ENCODE results near the gene MECR.

MECR gene, protein sequence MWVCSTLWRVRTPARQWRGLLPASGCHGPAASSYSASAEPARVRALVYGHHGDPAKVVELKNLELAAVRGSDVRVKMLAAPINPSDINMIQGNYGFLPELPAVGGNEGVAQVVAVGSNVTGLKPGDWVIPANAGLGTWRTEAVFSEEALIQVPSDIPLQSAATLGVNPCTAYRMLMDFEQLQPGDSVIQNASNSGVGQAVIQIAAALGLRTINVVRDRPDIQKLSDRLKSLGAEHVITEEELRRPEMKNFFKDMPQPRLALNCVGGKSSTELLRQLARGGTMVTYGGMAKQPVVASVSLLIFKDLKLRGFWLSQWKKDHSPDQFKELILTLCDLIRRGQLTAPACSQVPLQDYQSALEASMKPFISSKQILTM
- total RNA-seq = 2.8 to 7.6 (median 4.5) reads per million in 4 donors

- DNase-seq = peak; percentile 85 to 91 (median 89)
Measured at GRCh38 chr1:29230553-29231378, at the start of gene MECR. TSS of gene MECR (minus strand) at chr1:29230934. CDS start at chr1:29230906, 28 bp downstream.

- DNase-seq = no peak
Measured at GRCh38 chr1:29279951-29280391, 49.2 kb upstream of the MECR start.

DNA sequence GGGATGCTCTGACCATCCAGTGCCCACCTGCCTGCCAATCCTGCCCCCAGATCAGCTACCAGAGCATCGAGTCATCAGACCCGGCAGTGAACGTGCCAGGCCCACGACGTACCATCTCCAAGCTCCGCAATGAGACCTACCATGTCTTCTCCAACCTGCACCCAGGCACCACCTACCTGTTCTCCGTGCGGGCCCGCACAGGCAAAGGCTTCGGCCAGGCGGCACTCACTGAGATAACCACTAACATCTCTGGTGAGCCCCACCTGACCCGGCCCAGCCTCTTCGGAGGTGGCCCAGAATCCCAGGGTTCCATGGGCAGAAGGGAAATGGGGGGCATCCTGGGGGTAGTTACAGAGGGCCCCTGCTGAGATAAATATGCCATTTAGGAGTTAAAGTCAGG lies 48.7 kb upstream of the MECR start:
- DNase-seq = no peak

GRCh38 chr1:29278124-29278523 lies 47.4 kb upstream of the MECR start:
- no peak for DNase-seq

GRCh38 chr1:29275435-29275834 lies 44.7 kb upstream of the MECR start:
- DNase-seq = no peak

GRCh38 chr1:29272147-29272907 lies 41.6 kb upstream of the MECR start:
- no peak for DNase-seq

- DNase-seq = no peak
Measured at GRCh38 chr1:29271724-29272123, 41.0 kb upstream of the MECR start.

- no peak for DNase-seq
Measured at GRCh38 chr1:29270929-29271521, 40.3 kb upstream of the MECR start.

DNA sequence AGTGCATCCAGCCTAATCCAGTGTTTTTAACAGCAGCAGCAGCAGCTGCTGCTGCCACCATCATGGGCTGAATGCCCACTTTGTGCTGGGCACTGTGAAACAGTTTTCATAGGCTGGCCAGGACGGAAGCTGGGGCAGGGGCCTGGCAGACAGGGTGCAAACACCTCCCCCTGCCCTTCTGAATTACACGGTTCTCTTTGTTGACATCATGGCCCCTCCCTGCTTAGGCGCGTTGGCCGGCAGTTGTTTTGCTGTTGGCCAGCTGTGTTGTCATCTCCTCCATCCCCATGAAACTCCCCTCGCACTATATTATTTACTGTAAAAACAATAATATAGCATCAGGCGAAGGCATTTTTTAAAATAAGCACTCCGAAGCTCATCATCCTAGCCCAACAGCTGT lies 38.6 kb upstream of the MECR start:
- DNase-seq = no peak

GRCh38 chr1:29267321-29268070 lies 36.8 kb upstream of the MECR start:
- DNase-seq = no peak

DNA sequence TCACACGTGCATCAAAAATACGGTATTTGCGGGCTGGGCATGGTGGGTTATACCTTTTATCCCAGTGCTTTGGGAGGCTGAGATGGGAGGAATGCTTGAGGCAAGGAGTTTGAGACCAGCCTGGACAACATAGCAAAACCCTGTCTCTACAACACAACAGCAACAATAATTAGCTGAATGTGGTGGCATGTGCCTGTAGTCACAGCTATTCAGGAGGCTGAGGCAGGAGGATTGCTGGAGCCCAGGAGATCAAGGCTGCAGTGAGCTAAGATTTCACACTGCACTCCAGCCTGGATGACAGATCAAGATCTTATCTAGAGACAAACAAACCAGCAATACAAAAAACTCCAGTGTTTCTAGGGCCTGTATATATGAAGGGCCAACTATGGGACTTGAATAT lies 36.2 kb upstream of the MECR start:
- no peak for DNase-seq

- no peak for DNase-seq
Measured at GRCh38 chr1:29264773-29265389, 34.1 kb upstream of the MECR start.

DNA sequence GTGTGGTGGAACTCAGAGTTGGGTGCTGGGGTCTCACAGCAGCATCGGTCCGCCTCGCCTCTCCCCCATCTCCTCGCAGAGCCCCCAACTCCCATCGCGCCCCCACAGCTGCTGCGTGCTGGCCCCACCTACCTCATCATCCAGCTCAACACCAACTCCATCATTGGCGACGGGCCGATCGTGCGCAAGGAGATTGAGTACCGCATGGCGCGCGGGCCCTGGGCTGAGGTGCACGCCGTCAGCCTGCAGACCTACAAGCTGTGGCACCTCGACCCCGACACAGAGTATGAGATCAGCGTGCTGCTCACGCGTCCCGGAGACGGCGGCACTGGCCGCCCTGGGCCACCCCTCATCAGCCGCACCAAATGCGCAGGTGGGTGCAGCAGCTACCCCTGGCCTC lies 29.8 kb upstream of the MECR start:
- DNase-seq = no peak

- DNase-seq = no peak
Measured at GRCh38 chr1:29259802-29260441, 29.2 kb upstream of the MECR start.

DNA sequence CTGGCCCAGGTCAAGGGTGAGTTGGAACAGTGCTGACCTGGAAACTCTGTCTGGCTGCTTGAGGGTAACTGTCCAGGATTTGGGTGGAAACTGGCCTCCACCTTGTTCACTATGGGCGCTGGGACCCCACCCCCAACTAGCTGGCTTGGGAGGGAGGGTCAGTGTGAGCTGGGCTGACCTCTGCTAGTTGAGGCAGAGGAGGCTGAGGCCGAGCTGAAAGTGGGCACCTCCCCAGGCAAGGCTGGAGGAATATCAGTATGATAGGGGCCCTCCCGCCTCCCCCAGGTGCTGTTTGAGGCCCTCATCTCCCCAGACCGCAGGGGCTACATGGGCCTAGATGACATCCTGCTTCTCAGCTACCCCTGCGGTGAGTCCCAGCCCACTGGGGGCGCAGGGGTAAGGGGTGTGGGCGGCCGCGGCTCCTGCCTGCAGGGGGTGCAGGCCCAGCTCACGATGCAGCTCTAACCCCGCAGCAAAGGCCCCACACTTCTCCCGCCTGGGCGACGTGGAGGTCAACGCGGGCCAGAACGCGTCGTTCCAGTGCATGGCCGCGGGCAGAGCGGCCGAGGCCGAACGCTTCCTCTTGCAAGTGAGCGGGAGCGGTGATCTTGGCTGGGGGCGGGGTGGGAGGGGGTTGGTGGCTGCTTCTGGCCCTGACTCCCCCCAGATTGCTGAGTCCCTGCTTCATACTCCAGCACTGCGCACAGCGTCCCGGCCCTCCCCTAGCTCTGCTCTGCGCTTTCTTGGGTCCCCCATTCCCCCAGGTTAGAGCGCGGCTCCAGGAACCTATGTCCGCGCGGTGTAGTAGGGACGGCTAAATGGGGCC lies 28.5 kb upstream of the MECR start:
- DNase-seq = no peak

DNA sequence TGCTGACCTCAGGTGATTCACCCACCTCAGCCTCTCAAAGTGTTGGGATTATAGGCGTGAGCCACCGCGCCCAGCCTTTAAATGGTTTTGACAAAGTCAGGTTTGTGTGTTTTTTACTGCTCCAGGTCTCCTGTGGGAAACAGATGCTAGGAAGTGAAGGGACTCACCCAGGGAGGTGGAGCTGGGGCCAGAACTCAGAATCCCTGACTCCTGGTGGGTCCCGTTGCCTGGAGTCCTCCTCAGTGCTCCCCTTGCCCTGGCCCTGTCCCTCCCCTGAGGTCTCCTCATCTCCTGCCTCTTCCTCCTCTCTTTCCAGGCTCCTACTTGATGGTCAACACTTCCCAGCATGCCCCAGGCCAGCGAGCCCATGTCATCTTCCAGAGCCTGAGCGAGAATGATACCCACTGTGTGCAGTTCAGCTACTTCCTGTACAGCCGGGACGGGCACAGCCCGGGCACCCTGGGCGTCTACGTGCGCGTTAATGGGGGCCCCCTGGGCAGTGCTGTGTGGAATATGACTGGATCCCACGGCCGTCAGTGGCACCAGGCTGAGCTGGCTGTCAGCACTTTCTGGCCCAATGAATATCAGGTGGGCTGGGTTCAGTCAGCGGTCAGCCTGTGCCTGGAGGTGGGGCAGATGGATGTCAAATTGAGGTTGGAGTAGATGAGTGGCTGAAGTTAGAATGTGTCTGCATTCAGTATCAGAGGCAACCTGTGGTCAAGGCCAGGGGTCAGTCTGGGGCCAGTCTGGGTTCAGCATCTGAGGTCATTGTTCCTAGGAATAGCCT lies 27.6 kb upstream of the MECR start:
- DNase-seq = no peak

DNA sequence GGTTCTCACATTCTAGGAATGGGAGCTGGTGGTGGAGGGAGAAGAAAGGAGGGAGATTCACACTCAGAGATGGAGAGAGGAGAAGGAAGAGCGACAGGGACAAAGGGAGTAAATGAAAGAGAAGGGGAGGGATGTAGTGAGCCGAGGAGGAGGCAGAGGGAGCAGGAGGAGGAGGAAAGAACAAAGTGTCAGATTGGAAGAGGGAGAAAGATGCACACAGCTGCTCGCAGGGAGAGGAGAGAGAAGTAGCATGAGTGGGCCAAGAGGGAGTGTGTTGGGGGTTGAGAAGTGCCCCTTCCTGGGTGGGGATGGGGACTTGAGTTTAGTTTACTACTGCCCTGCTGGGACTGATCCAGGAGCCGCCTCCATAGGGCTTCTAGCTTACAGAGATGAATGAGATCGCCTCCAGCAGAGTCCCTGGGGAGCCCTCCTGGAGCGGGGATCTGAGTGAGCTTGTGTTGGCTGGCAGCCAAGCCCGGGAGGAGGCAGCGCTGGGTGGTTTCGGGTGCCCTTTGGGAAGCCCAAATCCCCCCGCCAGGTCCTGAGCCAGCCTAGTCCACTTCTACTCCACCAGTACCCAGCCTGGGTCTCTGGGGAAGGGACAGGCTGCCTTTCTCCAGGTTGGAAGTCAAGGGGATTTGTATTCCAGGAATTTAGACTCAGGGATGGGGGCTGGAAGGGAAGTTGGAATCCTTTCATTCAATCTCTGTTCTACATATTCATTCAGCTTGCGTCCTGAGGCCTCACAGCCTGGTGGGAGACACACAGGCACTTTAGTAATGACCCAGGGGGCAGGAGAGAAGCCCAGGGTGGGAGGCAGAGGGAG lies 26.5 kb upstream of the MECR start:
- DNase-seq = no peak

GRCh38 chr1:29256394-29256793 lies 25.7 kb upstream of the MECR start:
- DNase-seq = no peak

Data from T-helper 1 cell (primary cell).